Smooth muscle cell (in vitro differentiated cells): ENCODE results near the gene AOPEP. TPM values are rescaled to one million over a fixed set of nuclear protein-coding genes. Genes with fewer than 3 reads are reported as not detected.

ENCODE experiments used
- DNase-seq: peaks from one replicate; lab custom pipeline; 2025; ENCODE audit not compliant: unreplicated experiment; lab: John Stamatoyannopoulos, UW
- H2AFZ ChIP-seq: fragments of 200-600 bp; sonication (generic); 2 replicates; pipeline ENCODE4 v1.6.0; 2016; ENCODE audit warnings: antibody characterized with exemption, low read depth, mild to moderate bottlenecking
- H3F3A ChIP-seq: fragments of 200-600 bp; sonication (generic); 2 replicates; pipeline ENCODE4 v1.6.0; 2017; ENCODE audit warnings: antibody characterized with exemption, low read depth
- H3K27ac ChIP-seq: fragments of 200-600 bp; sonication (generic); 2 replicates; pipeline ENCODE4 v1.5.1; 2016; ENCODE audit warnings: low read depth, mild to moderate bottlenecking
- H3K27me3 ChIP-seq: fragments of 200-600 bp; sonication (generic); 2 replicates; pipeline ENCODE4 v1.6.1; 2016; ENCODE audit warnings: low read depth, mild to moderate bottlenecking
- H3K36me3 ChIP-seq: fragments of 200-600 bp; sonication (generic); 2 replicates; pipeline ENCODE4 v1.5.1; 2016; ENCODE audit warnings: low read depth
- H3K4me1 ChIP-seq: fragments of 200-600 bp; sonication (generic); 2 replicates; pipeline ENCODE4 v1.5.1; 2016; ENCODE audit warnings: low read depth
- H3K4me2 ChIP-seq: fragments of 200-600 bp; sonication (generic); 2 replicates; pipeline ENCODE4 v1.6.0; 2016; ENCODE audit warnings: mild to moderate bottlenecking
- H3K4me3 ChIP-seq: fragments of 200-600 bp; sonication (generic); 2 replicates; pipeline ENCODE4 v1.5.1; 2016; ENCODE audit warnings: mild to moderate bottlenecking
- H3K79me2 ChIP-seq: fragments of 200-600 bp; sonication (generic); 2 replicates; pipeline ENCODE4 v1.6.0; 2016; ENCODE audit warnings: low read depth, mild to moderate bottlenecking
- H3K9ac ChIP-seq: fragments of 200-600 bp; sonication (generic); 2 replicates; pipeline ENCODE4 v1.6.0; 2016; ENCODE audit warnings: low read depth
- H3K9me3 ChIP-seq: fragments of 200-600 bp; sonication (generic); replicated peaks from 2 replicates; pipeline ENCODE4 v1.5.1; 2016; ENCODE audit warnings: low read depth
- H4K20me1 ChIP-seq: fragments of 200-600 bp; sonication (generic); 2 replicates; pipeline ENCODE4 v1.6.0; 2016; ENCODE audit warnings: low read depth
- CTCF ChIP-seq: fragments of 200-600 bp; sonication (generic); IDR thresholded peaks from 2 replicates; pipeline ENCODE4 v1.5.1; 2017; ENCODE audit warnings: borderline replicate concordance, mild to moderate bottlenecking, antibody characterized with exemption; ENCODE audit not compliant: insufficient read depth, poor library complexity, severe bottlenecking
- WGBS: methylation state at CpG from one replicate; pipeline ENCODE4 v1.1.7; 2016; ENCODE audit warnings: low lambda C conversion rate; 5-methylcytosine and 5-hydroxymethylcytosine counted together
- polyA plus RNA-seq: library from polyadenylated mRNA; unstranded; fragments of >200 nt; fragmentation: Nextera tagmentation; extraction: Ambion mirVana; gene quantifications from 2 replicates; pipeline ENCODE4 v1.2.1, GENCODE V29; 2016
- total RNA-seq: library from RNA; depleted of rRNA; stranded (reverse); fragments of >200 nt; gene quantifications from 2 replicates; pipeline ENCODE4 v1.2.3, GENCODE V29; 2014

AOPEP gene
- total and polyA plus RNA-seq, 2 experiments from 2014 or later = 52.7 to 94.9 TPM

GRCh38 chr9:94796687-94797086 lies 70.2 kb downstream of the AOPEP start:
- Histone ChIP-seq H3K79me2 (no peaks in the 10 kb centered on the region), H3F3A (peaks cover 26% of the 10 kb centered on the region), H3K36me3 (no peaks in the 10 kb centered on the region), H3K9ac (no peak overlapping the region), H3K27me3 (no peaks in the 10 kb centered on the region), H2AFZ (no peak overlapping the region), H3K9me3 (no peaks in the 10 kb centered on the region), H4K20me1 (no peaks in the 10 kb centered on the region), H3K27ac (peak overlapping the region; percentile 36), H3K4me3 (no peak overlapping the region), H3K4me1 (peaks cover 19% of the 10 kb centered on the region), H3K4me2 (peak overlapping the region; percentile 8)
- no peak for TF ChIP-seq CTCF
- no peak for DNase-seq
- WGBS = 21% methylated on average over 1 of the region's 1 CpG

- Histone ChIP-seq H3K27ac (peak overlapping the region; percentile 97), H2AFZ (no peak overlapping the region), H3K36me3 (no peaks in the 10 kb centered on the region), H3F3A (peaks cover 32% of the 10 kb centered on the region), H3K4me2 (no peak overlapping the region), H3K79me2 (no peaks in the 10 kb centered on the region), H3K4me3 (no peak overlapping the region), H3K4me1 (peaks cover 24% of the 10 kb centered on the region), H3K9ac (no peak overlapping the region), H4K20me1 (no peaks in the 10 kb centered on the region), H3K27me3 (no peaks in the 10 kb centered on the region), H3K9me3 (no peaks in the 10 kb centered on the region)
- 60% methylated on average over 3 of the region's 3 CpGs for WGBS
- no peak for DNase-seq
- no peak for TF ChIP-seq CTCF
These were observed 71.7 kb downstream of the AOPEP start for GRCh38 chr9:94798201-94798600.

GRCh38 chr9:94798708-94799107 lies 72.2 kb downstream of the AOPEP start:
- H3K27me3 ChIP-seq = no peaks in the 10 kb centered on the region
- H3K4me3 ChIP-seq = no peak overlapping the region
- no peaks in the 10 kb centered on the region for H3K79me2 ChIP-seq
- H3K36me3 ChIP-seq = no peaks in the 10 kb centered on the region
- 97% methylated on average over 2 of the region's 2 CpGs for whole genome bisulfite sequencing
- no peaks in the 10 kb centered on the region for H3K9me3 ChIP-seq
- H4K20me1 ChIP-seq = no peaks in the 10 kb centered on the region
- peaks cover 35% of the 10 kb centered on the region for H3F3A ChIP-seq
- TF ChIP-seq CTCF = no peak
- no peak for DNase-seq
- H3K27ac ChIP-seq = peak overlapping the region; percentile 97
- peaks cover 29% of the 10 kb centered on the region for H3K4me1 ChIP-seq
- H3K9ac ChIP-seq = no peak overlapping the region
- H2AFZ ChIP-seq = no peak overlapping the region
- no peak overlapping the region for H3K4me2 ChIP-seq

GRCh38 chr9:94799578-94800264 lies 73.2 kb downstream of the AOPEP start:
- no peak for TF ChIP-seq CTCF
- Histone ChIP-seq H2AFZ (no peak overlapping the region), H3K27me3 (no peaks in the 10 kb centered on the region), H3K4me3 (no peak overlapping the region), H3K27ac (peak overlapping the region; percentile 97), H3K79me2 (peaks cover 5% of the 10 kb centered on the region), H3F3A (peaks cover 45% of the 10 kb centered on the region), H4K20me1 (no peaks in the 10 kb centered on the region), H3K4me2 (peak overlapping the region; percentile 60), H3K9ac (peak overlapping the region; percentile 48), H3K4me1 (peaks cover 38% of the 10 kb centered on the region), H3K36me3 (no peaks in the 10 kb centered on the region), H3K9me3 (no peaks in the 10 kb centered on the region)
- 69% methylated on average over 9 of the region's 9 CpGs for WGBS
- no peak for DNase-seq
